ENCODE measurements around the gene NFKBIL1. TPM values are rescaled to one million over a fixed set of nuclear protein-coding genes. Genes with fewer than 3 reads are reported as not detected.

The NFKBIL1 gene
- total and polyA plus RNA-seq, 9 of the 15 experiments (the other 6 are each of a cell fraction or from before 2014, with no cell fraction given), result 0.49 to 33.1 (median 7.6) TPM

DNA sequence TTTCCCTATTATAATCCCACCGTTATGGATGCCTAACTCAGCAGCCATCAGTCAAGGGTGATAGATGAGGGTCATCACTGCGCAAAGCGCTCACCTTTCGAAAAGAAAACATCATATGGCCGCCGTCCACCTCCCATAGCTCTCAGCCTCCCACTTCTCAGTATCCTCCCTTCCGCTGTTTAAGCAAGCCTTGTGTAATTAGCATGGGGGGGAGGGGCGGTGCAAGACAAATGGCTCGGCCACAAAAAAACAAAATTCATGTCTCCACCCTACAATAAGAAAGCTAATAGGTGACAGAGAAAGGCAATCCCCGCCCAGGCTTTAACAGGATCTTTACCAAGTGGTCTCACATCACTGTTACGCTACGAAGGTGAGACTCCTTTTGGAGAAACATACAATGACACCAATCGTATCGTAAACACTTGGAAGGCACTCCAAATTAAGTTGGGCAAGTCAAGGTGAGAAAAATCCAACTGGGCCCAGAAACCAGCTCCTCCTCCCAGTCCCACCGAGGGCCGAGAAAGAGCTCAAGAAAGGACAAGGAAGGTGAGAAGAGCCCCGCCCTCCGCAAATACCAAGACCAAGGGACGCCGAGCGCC, 6.2 kb upstream of the NFKBIL1 start (continued):
- no peak for TF ChIP-seq SNRNP70 (optimal IDR thresholded peaks at IDR 0.05; ENCODE audit: low read depth, low read length)
- no peak for TF ChIP-seq ZNF444 (CRISPR knock-in tag; IDR thresholded peaks at IDR 0.05)
- TF ChIP-seq PCBP2 (IDR thresholded peaks at IDR 0.05; ENCODE audit: low read depth, low read length, poor library complexity, severe bottlenecking), result no peak
- no peak for TF ChIP-seq SUPT5H (IDR thresholded peaks at IDR 0.05)
- TF ChIP-seq, protein P1, sequence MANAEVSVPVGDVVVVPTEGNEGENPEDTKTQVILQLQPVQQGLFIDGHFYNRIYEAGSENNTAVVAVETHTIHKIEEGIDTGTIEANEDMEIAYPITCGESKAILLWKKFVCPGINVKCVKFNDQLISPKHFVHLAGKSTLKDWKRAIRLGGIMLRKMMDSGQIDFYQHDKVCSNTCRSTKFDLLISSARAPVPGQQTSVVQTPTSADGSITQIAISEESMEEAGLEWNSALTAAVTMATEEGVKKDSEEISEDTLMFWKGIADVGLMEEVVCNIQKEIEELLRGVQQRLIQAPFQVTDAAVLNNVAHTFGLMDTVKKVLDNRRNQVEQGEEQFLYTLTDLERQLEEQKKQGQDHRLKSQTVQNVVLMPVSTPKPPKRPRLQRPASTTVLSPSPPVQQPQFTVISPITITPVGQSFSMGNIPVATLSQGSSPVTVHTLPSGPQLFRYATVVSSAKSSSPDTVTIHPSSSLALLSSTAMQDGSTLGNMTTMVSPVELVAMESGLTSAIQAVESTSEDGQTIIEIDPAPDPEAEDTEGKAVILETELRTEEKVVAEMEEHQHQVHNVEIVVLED (CRISPR knock-in tag; IDR thresholded peaks at IDR 0.05), result no peak
- no peak for TF ChIP-seq GTF3C2 (IDR thresholded peaks at IDR 0.05; ENCODE audit: borderline replicate concordance, extremely low read depth, insufficient read length)
- TF ChIP-seq, protein P2, sequence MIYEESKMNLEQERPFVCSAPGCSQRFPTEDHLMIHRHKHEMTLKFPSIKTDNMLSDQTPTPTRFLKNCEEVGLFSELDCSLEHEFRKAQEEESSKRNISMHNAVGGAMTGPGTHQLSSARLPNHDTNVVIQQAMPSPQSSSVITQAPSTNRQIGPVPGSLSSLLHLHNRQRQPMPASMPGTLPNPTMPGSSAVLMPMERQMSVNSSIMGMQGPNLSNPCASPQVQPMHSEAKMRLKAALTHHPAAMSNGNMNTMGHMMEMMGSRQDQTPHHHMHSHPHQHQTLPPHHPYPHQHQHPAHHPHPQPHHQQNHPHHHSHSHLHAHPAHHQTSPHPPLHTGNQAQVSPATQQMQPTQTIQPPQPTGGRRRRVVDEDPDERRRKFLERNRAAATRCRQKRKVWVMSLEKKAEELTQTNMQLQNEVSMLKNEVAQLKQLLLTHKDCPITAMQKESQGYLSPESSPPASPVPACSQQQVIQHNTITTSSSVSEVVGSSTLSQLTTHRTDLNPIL (CRISPR knock-in tag; IDR thresholded peaks at IDR 0.05), result no peak
- TF ChIP-seq CUX1 (CRISPR knock-in tag; IDR thresholded peaks at IDR 0.05), result no peak
- TF ChIP-seq, protein P3, sequence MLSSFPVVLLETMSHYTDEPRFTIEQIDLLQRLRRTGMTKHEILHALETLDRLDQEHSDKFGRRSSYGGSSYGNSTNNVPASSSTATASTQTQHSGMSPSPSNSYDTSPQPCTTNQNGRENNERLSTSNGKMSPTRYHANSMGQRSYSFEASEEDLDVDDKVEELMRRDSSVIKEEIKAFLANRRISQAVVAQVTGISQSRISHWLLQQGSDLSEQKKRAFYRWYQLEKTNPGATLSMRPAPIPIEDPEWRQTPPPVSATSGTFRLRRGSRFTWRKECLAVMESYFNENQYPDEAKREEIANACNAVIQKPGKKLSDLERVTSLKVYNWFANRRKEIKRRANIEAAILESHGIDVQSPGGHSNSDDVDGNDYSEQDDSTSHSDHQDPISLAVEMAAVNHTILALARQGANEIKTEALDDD (IDR thresholded peaks at IDR 0.05), result 0 out of 2 replicates have a peak, but pooled peaks have one; percentile 11
- no peak for TF ChIP-seq SAFB2 (IDR thresholded peaks at IDR 0.05; ENCODE audit: borderline replicate concordance, low read depth, low read length, severe bottlenecking)
- no peak for TF ChIP-seq RBM17 (IDR thresholded peaks at IDR 0.05; ENCODE audit: borderline replicate concordance, low read depth, low read length)
- no peak for TF ChIP-seq ZNF717 (CRISPR knock-in tag; IDR thresholded peaks at IDR 0.05)
